Neural progenitor cell (in vitro differentiated cells): Measurements from ENCODE around the gene MACROD2.

Experiments used
- EZH2 ChIP-seq: fragments of 200-600 bp; sonication (generic); IDR thresholded peaks from 2 replicates; pipeline ENCODE4 v1.6.1; 2017; ENCODE audit warnings: antibody characterized with exemption, mild to moderate bottlenecking, moderate library complexity
- EZH2phosphoT487 ChIP-seq: fragments of 200-600 bp; sonication (generic); IDR thresholded peaks from 2 replicates; pipeline ENCODE4 v1.6.1; 2017; ENCODE audit warnings: antibody characterized with exemption
- TF ChIP-seq, protein P1 (sequence below): fragments of 200-600 bp; sonication (generic); IDR thresholded peaks from 2 replicates; pipeline ENCODE4 v1.5.1; 2017; ENCODE audit warnings: antibody characterized with exemption, mild to moderate bottlenecking

DNA sequence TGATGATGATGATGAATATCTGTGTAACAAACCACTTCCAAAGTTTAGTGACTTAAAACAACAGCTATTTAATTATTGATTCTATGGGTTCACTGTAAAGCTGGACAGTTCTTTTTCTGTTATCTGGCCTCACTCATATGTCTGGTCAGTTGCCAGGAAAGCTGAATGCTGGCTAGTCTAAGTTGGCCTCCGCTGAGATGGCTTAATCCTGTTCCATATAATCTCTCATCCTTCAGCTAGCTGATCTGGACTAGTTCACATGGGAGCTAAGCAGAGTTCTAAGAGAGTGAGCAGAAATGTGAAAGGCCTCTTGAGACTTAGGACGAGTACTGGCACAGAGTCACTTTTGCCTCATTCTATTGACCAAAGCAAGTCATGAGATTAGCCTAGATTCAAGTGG lies 676.8 kb downstream of the MACROD2 start:
- TF ChIP-seq, protein P1, sequence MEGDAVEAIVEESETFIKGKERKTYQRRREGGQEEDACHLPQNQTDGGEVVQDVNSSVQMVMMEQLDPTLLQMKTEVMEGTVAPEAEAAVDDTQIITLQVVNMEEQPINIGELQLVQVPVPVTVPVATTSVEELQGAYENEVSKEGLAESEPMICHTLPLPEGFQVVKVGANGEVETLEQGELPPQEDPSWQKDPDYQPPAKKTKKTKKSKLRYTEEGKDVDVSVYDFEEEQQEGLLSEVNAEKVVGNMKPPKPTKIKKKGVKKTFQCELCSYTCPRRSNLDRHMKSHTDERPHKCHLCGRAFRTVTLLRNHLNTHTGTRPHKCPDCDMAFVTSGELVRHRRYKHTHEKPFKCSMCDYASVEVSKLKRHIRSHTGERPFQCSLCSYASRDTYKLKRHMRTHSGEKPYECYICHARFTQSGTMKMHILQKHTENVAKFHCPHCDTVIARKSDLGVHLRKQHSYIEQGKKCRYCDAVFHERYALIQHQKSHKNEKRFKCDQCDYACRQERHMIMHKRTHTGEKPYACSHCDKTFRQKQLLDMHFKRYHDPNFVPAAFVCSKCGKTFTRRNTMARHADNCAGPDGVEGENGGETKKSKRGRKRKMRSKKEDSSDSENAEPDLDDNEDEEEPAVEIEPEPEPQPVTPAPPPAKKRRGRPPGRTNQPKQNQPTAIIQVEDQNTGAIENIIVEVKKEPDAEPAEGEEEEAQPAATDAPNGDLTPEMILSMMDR: no peak
- TF ChIP-seq EZH2 (no peak), EZH2phosphoT487 (no peak)
